Loucy (cell line): Measurements from ENCODE around the gene CELF2.

ENCODE experiments used
- EZH2phosphoT487 ChIP-seq: fragments of 200-600 bp; IDR thresholded peaks from 2 replicates; pipeline ENCODE4 v1.6.1; 2018; ENCODE audit warnings: antibody characterized with exemption, mild to moderate bottlenecking, moderate library complexity, borderline replicate concordance
- TF ChIP-seq, protein P1 (sequence below): fragments of 200-600 bp; sonication (generic); conservative IDR thresholded peaks from 2 replicates; pipeline ENCODE4 v1.5.1; 2014; ENCODE audit warnings: mild to moderate bottlenecking, antibody characterized with exemption, low read length

- TF ChIP-seq, protein P1, sequence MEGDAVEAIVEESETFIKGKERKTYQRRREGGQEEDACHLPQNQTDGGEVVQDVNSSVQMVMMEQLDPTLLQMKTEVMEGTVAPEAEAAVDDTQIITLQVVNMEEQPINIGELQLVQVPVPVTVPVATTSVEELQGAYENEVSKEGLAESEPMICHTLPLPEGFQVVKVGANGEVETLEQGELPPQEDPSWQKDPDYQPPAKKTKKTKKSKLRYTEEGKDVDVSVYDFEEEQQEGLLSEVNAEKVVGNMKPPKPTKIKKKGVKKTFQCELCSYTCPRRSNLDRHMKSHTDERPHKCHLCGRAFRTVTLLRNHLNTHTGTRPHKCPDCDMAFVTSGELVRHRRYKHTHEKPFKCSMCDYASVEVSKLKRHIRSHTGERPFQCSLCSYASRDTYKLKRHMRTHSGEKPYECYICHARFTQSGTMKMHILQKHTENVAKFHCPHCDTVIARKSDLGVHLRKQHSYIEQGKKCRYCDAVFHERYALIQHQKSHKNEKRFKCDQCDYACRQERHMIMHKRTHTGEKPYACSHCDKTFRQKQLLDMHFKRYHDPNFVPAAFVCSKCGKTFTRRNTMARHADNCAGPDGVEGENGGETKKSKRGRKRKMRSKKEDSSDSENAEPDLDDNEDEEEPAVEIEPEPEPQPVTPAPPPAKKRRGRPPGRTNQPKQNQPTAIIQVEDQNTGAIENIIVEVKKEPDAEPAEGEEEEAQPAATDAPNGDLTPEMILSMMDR: no peak
- no peak for TF ChIP-seq EZH2phosphoT487
Measured at GRCh38 chr10:11157292-11158076, 139.8 kb downstream of the CELF2 start.
